Nephron progenitor cell (in vitro differentiated cells): ENCODE data around the gene TESK2.

ENCODE experiments used
- DNase-seq: peaks from one replicate; pipeline ENCODE4 v3.0.0; 2021
- H3K27ac Mint-ChIP-seq: 2 replicates; pipeline ENCODE4 v1.8.0; 2021; ENCODE audit warnings: mild to moderate bottlenecking, moderate library complexity, mixed read lengths
- H3K27me3 Mint-ChIP-seq: 2 replicates; pipeline ENCODE4 v1.8.0; 2021; ENCODE audit warnings: mild to moderate bottlenecking, low read depth, mixed read lengths; ENCODE audit not compliant: poor library complexity
- H3K36me3 Mint-ChIP-seq: 2 replicates; pipeline ENCODE4 v1.8.0; 2021; ENCODE audit warnings: low read depth, mixed read lengths
- H3K4me1 Mint-ChIP-seq: 2 replicates; pipeline ENCODE4 v1.8.0; 2021; ENCODE audit warnings: mixed read lengths
- H3K4me3 Mint-ChIP-seq: 2 replicates; pipeline ENCODE4 v1.8.0; 2021; ENCODE audit warnings: mild to moderate bottlenecking, moderate library complexity, mixed read lengths
- H3K9me3 Mint-ChIP-seq: 2 replicates; pipeline ENCODE4 v1.8.0; 2021; ENCODE audit warnings: mild to moderate bottlenecking, moderate library complexity, mixed read lengths
- CTCF ChIP-seq: fragments of 200-600 bp; sonication (generic); IDR thresholded peaks from 2 replicates; pipeline ENCODE4 v1.5.0; 2021; ENCODE audit warnings: antibody characterized with exemption

Gene TESK2

DNA sequence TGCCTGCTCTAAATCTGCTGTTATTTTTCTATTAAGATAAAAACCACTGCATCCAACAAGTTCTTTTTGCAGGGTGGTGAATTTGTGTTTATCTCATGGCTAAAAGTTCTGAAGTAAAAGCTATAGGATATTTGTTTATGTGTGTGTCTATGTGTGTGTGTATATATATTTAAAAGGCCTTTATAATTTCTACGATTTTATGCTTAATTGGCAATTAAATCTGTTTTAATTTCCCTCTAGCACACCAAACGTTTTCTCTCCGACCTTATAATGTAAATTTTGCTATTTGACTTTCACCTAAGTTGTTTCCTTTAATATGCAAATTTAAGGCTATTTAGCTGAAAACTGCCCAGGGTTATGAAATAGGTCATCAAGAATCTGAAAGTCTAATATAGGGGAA, 184.1 kb downstream of the TESK2 start:
- DNase-seq = no peak

DNA sequence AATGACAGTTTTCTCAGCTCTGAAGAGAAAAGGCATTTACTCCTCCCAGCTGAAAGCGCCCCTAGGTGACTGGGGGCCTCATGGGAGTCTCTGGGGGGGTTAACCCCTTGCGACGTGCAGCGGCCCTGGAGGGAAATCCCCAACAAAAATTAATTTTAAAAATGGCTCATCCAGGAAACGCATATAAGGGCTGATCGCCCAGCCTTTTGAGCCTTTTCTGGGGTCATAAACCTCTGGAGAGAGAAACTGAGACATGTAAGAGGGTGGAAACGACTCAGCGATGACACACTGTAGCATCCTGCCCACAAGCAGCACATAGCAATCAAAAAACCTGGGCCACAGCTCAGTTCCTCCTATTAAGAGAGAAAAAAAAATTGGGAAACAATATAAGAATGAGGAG, 184.6 kb downstream of the TESK2 start:
- DNase-seq = no peak
- Mint-ChIP-seq H3K27ac (no peak overlapping the region), H3K36me3 (no peaks in the 10 kb centered on the region), H3K27me3 (no peaks in the 10 kb centered on the region), H3K4me1 (peaks cover 45% of the 10 kb centered on the region), H3K9me3 (peaks cover 11% of the 10 kb centered on the region), H3K4me3 (no peak overlapping the region)
- TF ChIP-seq CTCF = no peak

More for the DNA sequence above, 184.1 kb downstream of the TESK2 start:
- peaks cover 12% of the 10 kb centered on the region for H3K9me3 Mint-ChIP-seq
- H3K27me3 Mint-ChIP-seq = no peaks in the 10 kb centered on the region
- H3K4me1 Mint-ChIP-seq = peaks cover 39% of the 10 kb centered on the region
- no peak for TF ChIP-seq CTCF
- H3K27ac Mint-ChIP-seq = no peak overlapping the region
- no peak overlapping the region for H3K4me3 Mint-ChIP-seq
- no peaks in the 10 kb centered on the region for H3K36me3 Mint-ChIP-seq

GRCh38 chr1:45305231-45305630, 185.7 kb downstream of the TESK2 start:
- peak overlapping the region; percentile 94 for H3K27ac Mint-ChIP-seq
- no peaks in the 10 kb centered on the region for H3K36me3 Mint-ChIP-seq
- H3K27me3 Mint-ChIP-seq = no peaks in the 10 kb centered on the region
- H3K4me3 Mint-ChIP-seq = peak overlapping the region; percentile 88
- DNase-seq = no peak
- peaks cover 56% of the 10 kb centered on the region for H3K4me1 Mint-ChIP-seq
- TF ChIP-seq CTCF = no peak
- H3K9me3 Mint-ChIP-seq = peaks cover 5% of the 10 kb centered on the region

GRCh38 chr1:45304311-45305081, 186.5 kb downstream of the TESK2 start:
- H3K9me3 Mint-ChIP-seq = peaks cover under 1% of the 10 kb centered on the region
- peaks cover 60% of the 10 kb centered on the region for H3K4me1 Mint-ChIP-seq
- H3K36me3 Mint-ChIP-seq = no peaks in the 10 kb centered on the region
- DNase-seq = no peak
- TF ChIP-seq CTCF = no peak
- H3K27me3 Mint-ChIP-seq = no peaks in the 10 kb centered on the region
- H3K27ac Mint-ChIP-seq = peak overlapping the region; percentile 98
- H3K4me3 Mint-ChIP-seq = peak overlapping the region; percentile 88

GRCh38 chr1:45303520-45304310, 187.2 kb downstream of the TESK2 start:
- Mint-ChIP-seq H3K4me3 (peak overlapping the region; percentile 88), H3K9me3 (no peaks in the 10 kb centered on the region), H3K27me3 (no peaks in the 10 kb centered on the region), H3K4me1 (peaks cover 60% of the 10 kb centered on the region), H3K27ac (peak overlapping the region; percentile 98), H3K36me3 (no peaks in the 10 kb centered on the region)
- DNase-seq = peak; percentile 99
- TF ChIP-seq CTCF = peak; percentile 48
